ENCODE data around the gene ATG4D. TPM values are rescaled to one million over a fixed set of nuclear protein-coding genes. Genes with fewer than 3 reads are reported as not detected.

The ATG4D gene
- total and polyA plus RNA-seq, 4 donors: 4.7 to 44.4 (median 11.1) TPM

DNA sequence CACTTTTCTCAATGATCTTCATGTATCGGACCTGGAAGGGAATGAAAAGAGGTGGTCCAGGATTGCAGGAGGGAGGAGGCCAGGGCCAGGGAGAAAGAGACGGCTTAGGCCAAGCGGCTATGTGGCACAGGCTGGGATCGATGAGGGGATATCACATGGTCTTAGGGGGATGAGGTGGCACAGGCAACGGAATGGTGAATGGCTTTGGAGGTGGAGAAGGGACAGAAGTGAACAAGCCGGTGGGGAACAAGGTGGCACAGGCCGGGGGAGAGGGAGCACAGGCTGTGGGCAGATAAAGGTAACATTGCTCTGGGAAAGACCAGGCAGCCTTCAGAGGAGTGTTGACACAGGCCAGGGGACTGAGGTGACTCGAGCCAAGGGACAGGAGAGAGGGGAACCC is 30.8 kb downstream of the ATG4D start:
- TF ChIP-seq HNF4G (IDR thresholded peaks at IDR 0.05) (no peak), TAF1 (conservative IDR thresholded peaks at IDR 0.05) (no peak), SP1 (IDR thresholded peaks at IDR 0.05) (no peak), EGR1 (IDR thresholded peaks at IDR 0.05; ENCODE audit: low read depth in 2 of 2) (no peak), NR2F2 (IDR thresholded peaks at IDR 0.05) (no peak)
- WGBS: 89% methylated on average over 8 of the region's 8 CpGs

DNA sequence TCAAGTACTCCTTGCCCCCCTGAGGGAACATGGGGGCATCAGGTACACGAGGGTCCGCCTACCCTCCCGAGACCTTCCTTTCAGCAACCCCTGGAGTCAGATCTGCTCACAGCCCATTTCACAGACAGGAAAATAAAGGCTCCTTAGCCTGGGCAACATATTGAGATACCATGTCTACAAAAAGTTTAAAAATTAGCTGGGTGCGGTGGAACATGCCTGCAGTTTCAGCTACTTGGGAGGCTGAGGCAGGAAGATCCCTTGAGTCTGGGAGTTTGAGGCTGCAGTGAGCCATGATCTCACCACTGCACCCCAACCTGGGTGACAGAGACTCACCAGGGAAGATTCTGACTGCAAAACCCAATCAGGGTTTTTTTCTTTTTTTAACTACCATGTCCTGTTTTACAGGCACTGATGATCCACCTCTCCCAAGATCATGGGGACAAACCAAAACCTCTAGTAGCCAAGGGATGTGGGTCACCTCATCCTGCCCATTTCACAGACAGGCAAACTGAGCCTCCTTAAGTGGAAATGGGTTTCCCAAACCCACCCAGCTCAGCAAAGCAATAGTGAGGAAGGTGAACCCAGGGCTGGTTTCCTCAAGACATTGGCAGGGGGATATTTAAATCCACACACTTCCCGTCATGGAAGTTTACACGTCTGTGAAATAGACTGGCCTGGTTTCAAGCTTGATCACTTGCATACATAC is 31.5 kb downstream of the ATG4D start:
- Histone ChIP-seq H3K9ac (ENCODE audit: low read depth in 1 of 2, low read length in 2 of 2) (no peak overlapping the region), H3K4me1 (ENCODE audit: control insufficient read depth in 4 of 4, insufficient read depth in 4 of 4, low read length in 3 of 4) (peaks cover 0 to 1% (median 0%) of the 10 kb centered on the region in 4 donors), H3K9me3 (ENCODE audit: control insufficient read depth in 4 of 4, low read length in 3 of 4) (no peaks in the 10 kb centered on the region), H3K27ac (ENCODE audit: low read depth in 1 of 2, low read length in 2 of 2) (no peak overlapping the region), H3K27me3 (ENCODE audit: control insufficient read depth in 4 of 4, insufficient read depth in 4 of 4, low read length in 3 of 4) (no peaks in the 10 kb centered on the region), H3K36me3 (ENCODE audit: control insufficient read depth in 4 of 4, insufficient read depth in 3 of 4, low read depth in 1 of 4, low read length in 3 of 4) (no peaks in the 10 kb centered on the region), H3K4me3 (ENCODE audit: low read depth in 1 of 3, low read length in 3 of 3) (no peak overlapping the region)
- no peak for TF ChIP-seq YY1 (IDR thresholded peaks at IDR 0.05)
- TF ChIP-seq EGR1 (IDR thresholded peaks at IDR 0.05; ENCODE audit: low read depth in 2 of 2): no peak
- no peak for TF ChIP-seq REST (IDR thresholded peaks at IDR 0.05)
- no peak for TF ChIP-seq CTCF (IDR thresholded peaks at IDR 0.05; ENCODE audit: low read depth, low read length, missing input control)
- TF ChIP-seq, protein P1, sequence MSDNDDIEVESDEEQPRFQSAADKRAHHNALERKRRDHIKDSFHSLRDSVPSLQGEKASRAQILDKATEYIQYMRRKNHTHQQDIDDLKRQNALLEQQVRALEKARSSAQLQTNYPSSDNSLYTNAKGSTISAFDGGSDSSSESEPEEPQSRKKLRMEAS (IDR thresholded peaks at IDR 0.05): no peak
- no peak for TF ChIP-seq RAD21 (IDR thresholded peaks at IDR 0.05)
- TF ChIP-seq TAF1 (conservative IDR thresholded peaks at IDR 0.05): no peak
- TF ChIP-seq FOXA1 (IDR thresholded peaks at IDR 0.05): no peak
- TF ChIP-seq RXRA (IDR thresholded peaks at IDR 0.05): no peak
- DNase-seq (ENCODE audit: low spot score): no peak
- 85% methylated on average over 6 of the region's 6 CpGs for WGBS

More for the DNA sequence above, 30.8 kb downstream of the ATG4D start:
- no peaks in the 10 kb centered on the region for H3K36me3 ChIP-seq (ENCODE audit: control insufficient read depth in 4 of 4, insufficient read depth in 3 of 4, low read depth in 1 of 4, low read length in 3 of 4)
- H3K9me3 ChIP-seq (ENCODE audit: control insufficient read depth in 4 of 4, low read length in 3 of 4): no peaks in the 10 kb centered on the region
- H3K9ac ChIP-seq (ENCODE audit: low read depth in 1 of 2, low read length in 2 of 2): no peak overlapping the region
- H3K4me3 ChIP-seq (ENCODE audit: low read depth in 1 of 3, low read length in 3 of 3): no peak overlapping the region
- no peak for DNase-seq (ENCODE audit: low spot score)
- no peak overlapping the region for H3K27ac ChIP-seq (ENCODE audit: low read depth in 1 of 2, low read length in 2 of 2)
- H3K27me3 ChIP-seq (ENCODE audit: control insufficient read depth in 4 of 4, insufficient read depth in 4 of 4, low read length in 3 of 4): no peaks in the 10 kb centered on the region
- H3K4me1 ChIP-seq (ENCODE audit: control insufficient read depth in 4 of 4, insufficient read depth in 4 of 4, low read length in 3 of 4): peaks cover 1 to 2% (median 1%) of the 10 kb centered on the region in 4 donors

DNA sequence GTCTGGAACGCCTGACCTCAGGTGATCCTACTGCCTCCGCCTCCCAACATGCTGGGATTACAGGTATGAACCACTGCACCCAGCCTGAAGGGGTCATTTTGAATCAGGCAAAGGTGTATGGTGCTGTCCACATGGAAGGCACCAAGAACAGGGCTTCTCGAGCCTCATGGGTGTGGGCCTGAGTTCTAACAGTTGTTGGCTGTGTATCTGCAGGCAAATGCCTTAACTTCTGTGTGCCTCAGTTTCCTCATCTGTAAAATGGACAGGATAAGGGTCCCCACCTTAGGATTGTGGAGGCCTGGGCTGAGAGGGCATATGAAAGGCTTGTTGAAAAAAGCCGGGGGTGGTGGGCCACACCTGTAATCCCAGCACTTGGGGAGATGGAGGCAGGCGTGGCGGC is 34.2 kb downstream of the ATG4D start:
- Histone ChIP-seq H3K9me3 (ENCODE audit: control insufficient read depth in 4 of 4, low read length in 3 of 4) (no peaks in the 10 kb centered on the region), H3K4me1 (ENCODE audit: control insufficient read depth in 4 of 4, insufficient read depth in 4 of 4, low read length in 3 of 4) (peaks cover 0 to 5% (median 2%) of the 10 kb centered on the region in 4 donors), H3K4me3 (ENCODE audit: low read depth in 1 of 3, low read length in 3 of 3) (no peak overlapping the region), H3K9ac (ENCODE audit: low read depth in 1 of 2, low read length in 2 of 2) (no peak overlapping the region), H3K27me3 (ENCODE audit: control insufficient read depth in 4 of 4, insufficient read depth in 4 of 4, low read length in 3 of 4) (no peaks in the 10 kb centered on the region), H3K36me3 (ENCODE audit: control insufficient read depth in 4 of 4, insufficient read depth in 3 of 4, low read depth in 1 of 4, low read length in 3 of 4) (no peaks in the 10 kb centered on the region), H3K27ac (ENCODE audit: low read depth in 1 of 2, low read length in 2 of 2) (no peak overlapping the region)
- WGBS: 92% methylated on average over 6 of the region's 6 CpGs
- DNase-seq (ENCODE audit: low spot score): no peak
- TF ChIP-seq YY1 (IDR thresholded peaks at IDR 0.05) (no peak), HNF4A (conservative IDR thresholded peaks at IDR 0.05) (no peak), CTCF (IDR thresholded peaks at IDR 0.05; ENCODE audit: low read depth, low read length, missing input control) (no peak)
